Fibroblast of lung (primary cell): ENCODE data around the gene MPZ.

Experiments
- EZH2 ChIP-seq: IDR thresholded peaks from 2 replicates; pipeline ENCODE4 v1.5.1; 2012; ENCODE audit warnings: low read length, control low read depth, mild to moderate bottlenecking; ENCODE audit errors: missing control alignments
- TF ChIP-seq, protein P1 (sequence below), 2 donors: IDR thresholded peaks in 1 of 2; conservative IDR thresholded peaks in 1 of 2; 1 replicate in 1 of 2; 2 replicates in 1 of 2; pipeline ENCODE4 v1.5.1; 2011 to 2012; ENCODE audit warnings: low read length in 2 of 2, control low read depth in 1 of 2, inconsistent platforms in 1 of 2, low read depth in 1 of 2, mild to moderate bottlenecking in 1 of 2

DNA sequence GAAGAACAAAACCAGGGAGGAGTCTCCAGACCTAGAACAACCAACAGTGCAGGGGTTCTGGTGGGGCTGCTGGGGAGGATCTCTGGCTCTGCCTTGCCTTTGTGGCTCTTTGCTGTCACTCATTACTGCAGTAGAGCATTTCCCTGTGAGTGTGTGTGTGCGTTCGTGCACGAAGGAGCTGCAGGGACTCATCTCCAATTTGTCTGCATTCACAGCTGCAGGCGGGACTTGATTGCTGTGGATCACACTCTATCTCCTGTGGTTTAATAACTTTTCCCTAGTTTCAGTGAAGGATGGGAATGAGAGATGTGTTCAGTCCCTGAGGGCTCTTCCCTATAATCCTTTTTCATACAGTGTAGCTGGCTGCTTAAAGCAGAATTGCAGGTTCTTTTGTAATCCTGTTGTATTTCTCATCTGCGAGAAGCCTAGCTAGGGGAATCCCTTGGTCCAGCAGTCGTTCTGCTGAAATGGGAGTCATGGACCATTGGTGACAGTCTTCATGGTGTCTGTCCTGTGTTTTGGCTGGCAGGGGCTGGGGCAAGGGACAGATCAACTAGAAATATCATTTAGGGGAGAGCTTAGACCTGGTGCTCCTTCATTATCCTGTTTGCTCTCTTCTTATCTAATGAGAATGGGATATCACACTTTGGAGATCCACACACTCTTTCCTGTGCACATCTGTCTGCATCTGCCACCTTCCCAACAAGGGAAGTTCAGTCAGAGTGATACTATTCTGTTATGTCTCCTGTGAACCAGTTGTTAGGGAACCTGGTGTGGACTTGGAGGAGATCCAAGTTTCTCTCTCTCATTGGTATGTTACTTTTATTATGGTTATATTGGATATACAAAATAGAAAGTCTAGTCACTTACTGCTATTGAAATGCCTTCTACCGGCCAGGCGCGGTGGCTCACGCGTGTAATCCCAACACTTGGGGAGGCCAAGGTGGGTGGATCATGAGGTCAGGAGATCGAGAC lies 48.2 kb downstream of the MPZ start:
- TF ChIP-seq, protein P1, sequence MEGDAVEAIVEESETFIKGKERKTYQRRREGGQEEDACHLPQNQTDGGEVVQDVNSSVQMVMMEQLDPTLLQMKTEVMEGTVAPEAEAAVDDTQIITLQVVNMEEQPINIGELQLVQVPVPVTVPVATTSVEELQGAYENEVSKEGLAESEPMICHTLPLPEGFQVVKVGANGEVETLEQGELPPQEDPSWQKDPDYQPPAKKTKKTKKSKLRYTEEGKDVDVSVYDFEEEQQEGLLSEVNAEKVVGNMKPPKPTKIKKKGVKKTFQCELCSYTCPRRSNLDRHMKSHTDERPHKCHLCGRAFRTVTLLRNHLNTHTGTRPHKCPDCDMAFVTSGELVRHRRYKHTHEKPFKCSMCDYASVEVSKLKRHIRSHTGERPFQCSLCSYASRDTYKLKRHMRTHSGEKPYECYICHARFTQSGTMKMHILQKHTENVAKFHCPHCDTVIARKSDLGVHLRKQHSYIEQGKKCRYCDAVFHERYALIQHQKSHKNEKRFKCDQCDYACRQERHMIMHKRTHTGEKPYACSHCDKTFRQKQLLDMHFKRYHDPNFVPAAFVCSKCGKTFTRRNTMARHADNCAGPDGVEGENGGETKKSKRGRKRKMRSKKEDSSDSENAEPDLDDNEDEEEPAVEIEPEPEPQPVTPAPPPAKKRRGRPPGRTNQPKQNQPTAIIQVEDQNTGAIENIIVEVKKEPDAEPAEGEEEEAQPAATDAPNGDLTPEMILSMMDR (conservative IDR thresholded peaks at IDR 0.05 in 1 of 2, IDR thresholded peaks at IDR 0.05 in 1 of 2; ENCODE audit: low read depth in 1 of 2, low read length in 2 of 2): no peak
- no peak for TF ChIP-seq EZH2
